Skeletal muscle tissue (tissue), 4 donors: Measurements from ENCODE around the gene SEC61B. TPM values are rescaled to one million over a fixed set of nuclear protein-coding genes. Genes with fewer than 3 reads are reported as not detected.

ENCODE experiments used
- H3K27ac ChIP-seq: one replicate; pipeline ENCODE4 v1.7.0; 2013; ENCODE audit warnings: mild to moderate bottlenecking, low read depth, low read length, inconsistent platforms
- H3K27me3 ChIP-seq, 3 donors: one replicate each; pipeline ENCODE4 v1.7.0; 2013; ENCODE audit warnings: low read length in 3 of 3; ENCODE audit not compliant: control insufficient read depth in 3 of 3, insufficient read depth in 3 of 3
- H3K36me3 ChIP-seq, 3 donors: one replicate each; pipeline ENCODE4 v1.7.0; 2013; ENCODE audit warnings: low read length in 3 of 3; ENCODE audit not compliant: control insufficient read depth in 3 of 3, insufficient read depth in 3 of 3
- H3K4me1 ChIP-seq, 3 donors: one replicate each; pipeline ENCODE4 v1.7.0; 2013; ENCODE audit warnings: low read length in 3 of 3, mild to moderate bottlenecking in 3 of 3; ENCODE audit not compliant: control insufficient read depth in 3 of 3, insufficient read depth in 3 of 3
- H3K4me3 ChIP-seq, 3 donors: one replicate each; pipeline ENCODE4 v1.7.0; 2013; ENCODE audit warnings: low read length in 3 of 3
- H3K9ac ChIP-seq, 3 donors: one replicate each; pipeline ENCODE4 v1.7.0; 2013; ENCODE audit warnings: low read length in 3 of 3, mild to moderate bottlenecking in 3 of 3, moderate library complexity in 2 of 3, low read depth in 1 of 3
- H3K9me3 ChIP-seq, 3 donors: one replicate each; pipeline ENCODE4 v1.7.0; 2013; ENCODE audit warnings: low read length in 3 of 3; ENCODE audit not compliant: control insufficient read depth in 3 of 3
- total RNA-seq: library from RNA; depleted of rRNA; stranded (reverse); fragments of >200 nt; gene quantifications from one replicate; pipeline ENCODE4 v1.2.3, GENCODE V29; 2014
- donor health status: Osteomylitis.

The SEC61B gene
- total RNA-seq, 1 donor from 2014 or later, result 41.2 TPM

DNA sequence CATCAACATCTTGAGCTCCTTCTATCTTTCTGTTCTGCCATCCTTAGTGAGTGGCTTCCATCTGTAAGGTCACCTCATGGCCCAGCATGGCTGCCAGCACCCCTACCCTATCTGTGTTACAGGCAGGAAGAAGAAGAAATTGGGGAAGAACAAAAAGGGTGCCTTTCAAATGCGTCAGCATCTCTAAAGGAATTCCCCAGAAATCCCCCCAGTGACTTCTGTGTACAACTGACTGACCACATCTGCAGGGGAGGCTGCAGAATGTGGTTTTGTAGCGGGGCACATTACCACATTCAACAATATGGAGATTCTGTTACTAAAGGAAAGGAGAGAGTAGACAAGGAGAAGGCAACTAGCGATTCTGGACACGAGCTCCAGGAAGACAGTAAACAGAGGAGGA, 40.5 kb upstream of the SEC61B start:
- no peaks in the 10 kb centered on the region for H3K27me3 ChIP-seq
- H3K27ac ChIP-seq, result no peak overlapping the region
- no peak overlapping the region for H3K4me3 ChIP-seq
- H3K4me1 ChIP-seq, result peaks cover 7 to 9% (median 8%) of the 10 kb centered on the region in 3 donors
- no peaks in the 10 kb centered on the region for H3K36me3 ChIP-seq
- no peaks in the 10 kb centered on the region for H3K9me3 ChIP-seq
- H3K9ac ChIP-seq, result no peak overlapping the region

DNA sequence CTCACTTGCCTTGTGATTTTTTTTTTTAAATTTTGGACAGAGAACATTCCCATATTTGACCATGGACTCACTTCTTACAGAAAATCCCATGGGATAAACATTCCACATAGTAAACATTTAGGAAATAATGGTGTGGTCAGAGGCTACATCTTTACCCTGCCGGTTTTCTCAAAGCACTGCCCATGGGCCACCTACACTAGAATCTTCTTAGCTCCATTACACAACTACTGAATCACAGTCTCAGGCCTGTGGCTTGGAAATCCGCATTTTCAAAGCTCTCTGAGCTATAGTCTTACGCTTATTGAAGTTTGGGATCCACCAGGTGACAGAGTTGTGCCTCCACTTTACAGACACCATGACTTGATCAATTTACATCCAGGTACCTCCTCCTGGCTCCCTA, 39.7 kb upstream of the SEC61B start:
- H3K27ac ChIP-seq, result no peak overlapping the region
- no peaks in the 10 kb centered on the region for H3K9me3 ChIP-seq
- peaks cover 7 to 9% (median 8%) of the 10 kb centered on the region in 3 donors for H3K4me1 ChIP-seq
- H3K9ac ChIP-seq, result no peak overlapping the region
- H3K27me3 ChIP-seq, result no peaks in the 10 kb centered on the region
- no peaks in the 10 kb centered on the region for H3K36me3 ChIP-seq
- H3K4me3 ChIP-seq, result no peak overlapping the region

DNA sequence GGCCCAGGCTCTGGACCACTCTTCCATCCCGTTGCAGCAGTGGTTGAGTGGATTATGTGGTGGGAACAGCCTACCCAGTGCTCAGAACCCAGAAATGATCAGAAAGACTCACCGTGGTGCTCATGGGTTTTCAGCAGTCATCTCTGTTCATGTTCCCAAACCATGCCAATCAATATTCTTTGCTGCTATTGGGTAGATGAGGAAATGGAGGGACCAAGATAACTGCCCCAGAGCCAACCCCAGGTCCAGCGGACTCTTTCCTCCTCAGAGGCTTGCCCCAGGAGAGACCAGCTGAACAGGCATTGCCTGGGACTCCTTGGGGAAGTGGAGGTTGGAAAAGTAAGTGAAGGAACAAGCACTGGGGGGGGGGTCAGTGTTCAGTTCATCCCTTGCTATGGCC, 38.5 kb upstream of the SEC61B start:
- no peak overlapping the region for H3K4me3 ChIP-seq
- H3K4me1 ChIP-seq, result peaks cover 7 to 9% (median 8%) of the 10 kb centered on the region in 3 donors
- H3K9ac ChIP-seq, result no peak overlapping the region
- H3K27ac ChIP-seq, result no peak overlapping the region
- H3K9me3 ChIP-seq, result no peaks in the 10 kb centered on the region
- H3K27me3 ChIP-seq, result no peaks in the 10 kb centered on the region
- no peaks in the 10 kb centered on the region for H3K36me3 ChIP-seq

DNA sequence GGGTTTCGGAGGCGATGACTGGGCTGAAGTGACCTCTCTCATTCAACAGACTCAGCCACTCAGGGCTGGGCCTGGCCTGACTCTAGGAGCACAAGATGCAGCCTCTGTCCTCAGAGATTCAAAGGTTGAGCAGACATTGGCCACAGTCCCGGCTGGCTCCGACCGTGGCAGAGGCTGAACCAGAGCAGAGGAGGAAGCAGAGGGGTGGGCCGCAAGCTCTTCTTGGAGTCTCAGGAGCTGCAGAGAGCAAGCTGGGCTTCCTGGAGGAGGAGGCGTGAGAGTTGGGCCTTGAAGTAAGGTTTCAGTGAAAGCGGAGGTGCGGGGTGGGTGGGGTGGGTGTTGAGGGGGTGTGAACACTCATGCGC, 38.0 kb upstream of the SEC61B start:
- Histone ChIP-seq H3K4me1 (peaks cover 7 to 9% (median 8%) of the 10 kb centered on the region in 3 donors), H3K36me3 (no peaks in the 10 kb centered on the region), H3K9ac (peak overlapping the region in 1 of 3 donors; percentile 19), H3K9me3 (no peaks in the 10 kb centered on the region), H3K27me3 (peaks cover 0 to under 1% (median 0%) of the 10 kb centered on the region in 3 donors), H3K4me3 (no peak overlapping the region), H3K27ac (no peak overlapping the region)

DNA sequence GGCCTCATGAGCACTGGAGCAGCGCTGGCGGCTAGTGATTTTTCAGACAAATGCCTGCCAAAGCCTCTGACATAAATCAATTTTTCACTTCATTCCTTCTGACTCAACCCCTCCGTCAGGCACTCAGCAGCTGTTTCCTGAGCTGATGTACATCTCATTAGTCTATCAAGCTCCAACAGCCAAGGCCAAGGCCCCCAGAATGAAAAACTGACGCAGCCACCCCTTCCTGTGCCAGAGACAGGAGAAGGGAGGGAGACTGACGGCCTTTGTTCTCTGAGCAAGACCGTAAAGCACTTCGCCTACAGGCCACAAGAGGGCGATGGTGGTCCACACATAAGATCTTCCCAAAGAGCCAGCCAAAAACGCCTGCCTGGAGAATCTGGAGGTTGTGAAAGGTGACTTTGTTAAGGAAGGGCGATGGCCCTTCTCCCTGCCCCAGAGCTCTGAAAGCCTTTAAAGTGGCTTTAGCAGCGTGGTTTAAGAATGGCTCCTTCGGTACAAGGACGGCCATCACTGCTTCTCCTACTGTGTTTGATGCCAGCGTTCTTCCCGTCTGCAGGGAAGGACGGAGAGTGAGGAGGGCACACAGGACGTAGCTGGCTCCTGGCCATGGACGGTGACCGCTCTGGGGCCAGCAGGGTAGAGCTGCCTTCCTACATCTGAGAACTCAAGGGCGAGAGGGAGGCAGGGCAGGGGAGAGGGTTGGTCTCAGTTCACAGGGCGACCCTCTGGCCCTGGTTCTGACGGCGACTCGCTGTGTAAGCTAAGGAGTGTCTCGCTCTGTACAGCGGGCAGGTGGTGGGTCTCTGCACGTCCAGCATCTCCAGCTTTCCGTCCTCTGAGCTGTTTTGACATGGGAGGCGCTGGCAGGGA, 37.4 kb upstream of the SEC61B start:
- H3K27ac ChIP-seq, result no peak overlapping the region
- H3K9ac ChIP-seq, result peak overlapping the region; percentile 19 to 77 (median 55)
- H3K4me3 ChIP-seq, result peak overlapping the region; percentile 56 to 81 (median 73)
- H3K4me1 ChIP-seq, result peaks cover 7 to 9% (median 8%) of the 10 kb centered on the region in 3 donors
- peaks cover 0 to 3% (median 0%) of the 10 kb centered on the region in 3 donors for H3K27me3 ChIP-seq
- H3K9me3 ChIP-seq, result no peaks in the 10 kb centered on the region
- no peaks in the 10 kb centered on the region for H3K36me3 ChIP-seq

DNA sequence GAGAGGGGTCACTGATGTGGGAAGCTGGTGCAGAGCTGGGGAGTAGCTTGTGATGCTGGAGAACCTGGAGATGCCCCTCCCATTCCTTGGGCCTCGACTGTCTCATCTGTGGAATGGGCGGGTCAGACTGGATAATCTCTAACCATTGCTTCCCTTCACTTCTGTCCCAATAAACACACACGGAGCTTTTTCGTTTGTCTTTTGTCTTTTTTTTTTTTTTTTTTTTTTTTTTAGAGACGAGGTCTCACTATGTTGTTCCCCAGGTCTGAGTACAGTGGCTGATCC, 36.8 kb upstream of the SEC61B start:
- H3K36me3 ChIP-seq, result no peaks in the 10 kb centered on the region
- peaks cover 0 to 3% (median 0%) of the 10 kb centered on the region in 3 donors for H3K27me3 ChIP-seq
- peaks cover 7 to 9% (median 8%) of the 10 kb centered on the region in 3 donors for H3K4me1 ChIP-seq
- H3K27ac ChIP-seq, result no peak overlapping the region
- H3K9ac ChIP-seq, result peak overlapping the region in 1 of 3 donors; percentile 77
- no peaks in the 10 kb centered on the region for H3K9me3 ChIP-seq
- peak overlapping the region in 2 of 3 donors; percentile 56 to 81 for H3K4me3 ChIP-seq

DNA sequence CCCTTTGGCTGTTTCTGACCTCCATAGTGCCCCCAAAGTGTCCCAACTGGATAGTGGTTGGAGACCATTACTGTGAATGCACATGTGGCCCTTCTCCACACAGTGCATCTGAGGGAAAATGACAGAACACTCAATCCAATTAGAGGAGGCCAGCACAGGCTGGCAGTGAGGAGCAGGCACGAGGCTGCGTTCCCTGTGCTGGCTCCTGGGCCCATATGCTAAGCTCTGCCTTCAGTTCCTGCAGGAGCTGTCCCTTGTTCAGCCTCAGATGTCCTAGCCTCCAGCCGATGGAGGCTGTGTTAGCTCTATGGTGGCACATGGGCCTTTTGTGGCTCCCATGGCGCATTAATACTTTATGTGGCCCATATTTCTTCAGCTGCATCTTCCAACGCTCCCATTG, 36.1 kb upstream of the SEC61B start:
- Histone ChIP-seq H3K9ac (no peak overlapping the region), H3K9me3 (no peaks in the 10 kb centered on the region), H3K4me1 (peaks cover 7 to 9% (median 8%) of the 10 kb centered on the region in 3 donors), H3K4me3 (no peak overlapping the region), H3K27me3 (peaks cover 0 to 3% (median 0%) of the 10 kb centered on the region in 3 donors), H3K36me3 (no peaks in the 10 kb centered on the region), H3K27ac (no peak overlapping the region)

DNA sequence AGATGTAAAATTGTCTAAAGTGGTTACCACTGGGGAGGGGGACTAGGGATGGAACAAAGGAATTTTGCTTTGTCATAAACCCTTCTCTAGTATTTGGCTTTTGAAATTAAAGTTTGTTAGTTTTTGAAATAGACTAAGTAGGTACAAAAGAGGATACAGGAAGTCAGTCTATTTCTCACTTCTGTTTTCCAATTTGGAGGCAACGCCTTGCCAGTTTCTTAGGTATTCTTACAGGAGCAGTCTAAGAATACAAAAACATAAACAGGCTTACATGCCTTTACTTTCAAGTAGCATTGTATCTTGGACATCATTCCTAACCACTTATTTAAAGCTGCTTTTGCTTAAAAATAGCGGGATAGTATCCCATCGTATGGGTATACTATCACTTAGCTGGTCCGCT, 34.8 kb upstream of the SEC61B start:
- no peak overlapping the region for H3K9ac ChIP-seq
- no peaks in the 10 kb centered on the region for H3K36me3 ChIP-seq
- no peak overlapping the region for H3K27ac ChIP-seq
- H3K4me3 ChIP-seq, result no peak overlapping the region
- H3K4me1 ChIP-seq, result peaks cover 7 to 9% (median 8%) of the 10 kb centered on the region in 3 donors
- no peaks in the 10 kb centered on the region for H3K9me3 ChIP-seq
- peaks cover 0 to 3% (median 0%) of the 10 kb centered on the region in 3 donors for H3K27me3 ChIP-seq

DNA sequence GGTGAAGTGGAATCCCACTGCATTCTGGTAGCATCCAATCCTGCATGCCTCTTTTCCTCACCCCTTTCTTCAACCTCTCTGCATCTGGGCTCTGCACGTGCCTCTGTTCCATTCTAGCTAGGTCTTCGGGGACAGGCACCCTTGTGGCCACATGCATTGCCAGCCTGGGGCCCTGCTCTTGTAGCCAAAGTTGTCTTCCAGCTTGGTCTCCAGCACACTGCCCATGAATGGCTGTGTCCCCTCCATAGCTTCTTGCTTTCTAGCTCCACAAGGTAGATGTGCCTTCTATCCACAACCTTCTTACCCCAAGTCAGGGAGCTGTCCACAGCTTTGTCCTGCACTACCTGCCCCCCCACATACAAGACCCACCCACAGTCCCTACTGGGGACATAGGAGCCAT, 32.9 kb upstream of the SEC61B start:
- Histone ChIP-seq H3K9me3 (no peaks in the 10 kb centered on the region), H3K4me3 (no peak overlapping the region), H3K9ac (no peak overlapping the region), H3K27ac (no peak overlapping the region), H3K27me3 (peaks cover 0 to 3% (median 0%) of the 10 kb centered on the region in 3 donors), H3K4me1 (peaks cover 7 to 9% (median 8%) of the 10 kb centered on the region in 3 donors), H3K36me3 (no peaks in the 10 kb centered on the region)

DNA sequence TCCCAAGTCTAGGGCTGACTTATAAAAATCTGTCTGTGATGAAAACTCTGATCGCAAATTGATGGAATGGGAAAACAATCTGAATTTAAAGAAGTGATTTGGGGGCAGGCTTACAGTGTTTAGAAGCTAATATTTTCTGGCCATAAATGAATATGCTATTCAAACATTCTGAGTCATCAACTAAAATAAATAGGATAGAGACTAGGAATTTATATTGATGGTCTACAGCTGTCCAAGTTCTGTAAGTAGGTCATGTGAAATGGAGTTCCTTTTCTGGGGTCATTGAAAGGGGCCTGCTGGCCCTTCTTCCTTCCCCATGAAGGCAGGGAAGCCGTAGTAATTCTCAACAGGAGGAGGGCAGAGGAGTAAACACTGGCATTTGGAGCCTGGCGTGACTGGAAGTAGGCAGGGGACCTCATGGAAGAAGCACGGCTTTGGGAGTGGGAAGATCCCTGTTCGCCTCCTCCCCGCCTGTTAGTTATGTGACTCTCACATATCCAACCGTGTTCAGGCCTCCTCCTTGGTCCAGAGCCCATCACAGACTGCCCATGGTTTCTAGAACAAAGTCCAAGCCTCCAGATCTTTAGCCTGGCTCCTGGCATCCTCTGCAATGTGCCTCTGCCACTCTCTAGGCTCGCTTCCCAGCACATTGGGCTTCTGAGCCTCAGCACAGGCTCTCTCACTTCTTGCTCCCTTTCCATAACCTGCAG, 32.0 kb upstream of the SEC61B start:
- Histone ChIP-seq H3K9me3 (peaks cover 0 to 2% (median 0%) of the 10 kb centered on the region in 3 donors), H3K27ac (no peak overlapping the region), H3K9ac (no peak overlapping the region), H3K27me3 (peaks cover 0 to 3% (median 0%) of the 10 kb centered on the region in 3 donors), H3K4me1 (peaks cover under 1 to 2% (median 2%) of the 10 kb centered on the region in 3 donors), H3K4me3 (no peak overlapping the region), H3K36me3 (no peaks in the 10 kb centered on the region)
